ENCODE results near the gene FCAR. TPM values are rescaled to one million over a fixed set of nuclear protein-coding genes. Genes with fewer than 3 reads are reported as not detected.
"Not testable (repeated sequence)": the region's sequence is repeated elsewhere in the genome, so short reads cannot be mapped to it uniquely, and the experiment has no call there.

The FCAR gene
- not detected in 2 replicates for total RNA-seq

GRCh38 chr19:54873990-54874389 is at the start of gene FCAR:
Gene FCAR (plus strand): TSS chr19:54874235. CDS start chr19:54874290, 55 bp downstream.
- no peak for DNase-seq (ENCODE audit: low read depth in 2 of 2)

- DNase-seq (ENCODE audit: low read depth in 2 of 2) = not testable (repeated sequence)
Measured at GRCh38 chr19:54824416-54824815, 49.6 kb upstream of the FCAR start.

DNA sequence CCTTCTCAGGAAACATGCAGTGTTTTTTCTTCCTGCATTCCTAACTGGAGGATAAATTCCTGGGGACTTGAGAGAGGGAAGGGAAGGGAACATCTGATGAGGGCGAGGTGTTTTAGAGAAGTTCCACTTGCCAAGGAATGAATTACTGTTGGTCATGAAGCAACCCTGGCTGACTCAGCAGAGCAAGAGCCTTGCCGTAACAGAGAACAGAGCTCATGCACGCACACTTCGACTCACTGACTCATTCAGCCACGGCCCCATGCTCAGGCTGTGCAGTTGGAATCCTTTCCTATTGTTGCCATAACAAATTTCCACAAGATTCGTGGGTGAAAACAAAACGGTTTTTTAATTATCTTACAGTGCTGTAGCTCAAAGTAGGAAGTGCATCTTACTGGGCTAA is 48.7 kb upstream of the FCAR start:
- DNase-seq (ENCODE audit: low read depth in 2 of 2) = not testable (repeated sequence)

- not testable (repeated sequence) for DNase-seq (ENCODE audit: low read depth in 2 of 2)
Measured at GRCh38 chr19:54828064-54828463, 46.0 kb upstream of the FCAR start.

GRCh38 chr19:54832496-54832895 is 41.5 kb upstream of the FCAR start, which contains the start of gene KIR2DS4:
Gene KIR2DS4 (plus strand): TSS chr19:54832676.
- not testable (repeated sequence) for DNase-seq (ENCODE audit: low read depth in 2 of 2)

DNA sequence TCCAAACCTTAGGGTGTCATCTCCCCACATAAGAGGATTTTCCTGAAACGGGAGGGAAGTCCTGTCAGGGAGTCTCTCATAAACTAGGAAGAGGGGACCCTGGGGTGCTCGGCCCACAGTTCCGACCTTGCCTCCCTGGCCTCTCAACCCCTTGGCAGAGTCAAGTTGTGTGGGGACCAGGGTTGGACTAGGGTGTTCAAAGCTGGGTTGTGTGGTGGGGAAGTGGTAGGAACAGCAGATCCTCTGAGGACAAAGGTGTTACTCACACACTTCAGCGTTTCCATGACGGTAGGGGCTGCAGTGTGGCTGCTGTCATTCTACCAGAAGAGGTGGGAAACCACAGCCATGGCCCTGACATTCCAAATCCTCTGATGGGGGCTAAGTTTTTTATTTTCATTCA is 38.9 kb upstream of the FCAR start:
- DNase-seq (ENCODE audit: low read depth in 2 of 2) = not testable (repeated sequence)

DNA sequence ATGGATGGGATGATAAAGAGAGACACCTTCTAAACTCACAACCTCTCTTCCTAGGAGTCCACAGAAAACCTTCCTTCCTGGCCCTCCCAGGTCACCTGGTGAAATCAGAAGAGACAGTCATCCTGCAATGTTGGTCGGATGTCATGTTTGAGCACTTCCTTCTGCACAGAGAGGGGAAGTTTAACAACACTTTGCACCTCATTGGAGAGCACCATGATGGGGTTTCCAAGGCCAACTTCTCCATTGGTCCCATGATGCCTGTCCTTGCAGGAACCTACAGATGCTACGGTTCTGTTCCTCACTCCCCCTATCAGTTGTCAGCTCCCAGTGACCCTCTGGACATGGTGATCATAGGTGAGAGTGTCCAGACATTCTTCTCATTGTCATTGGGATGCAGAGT is 36.5 kb upstream of the FCAR start:
- DNase-seq (ENCODE audit: low read depth in 2 of 2) = not testable (repeated sequence)

GRCh38 chr19:54843171-54843570 is 30.9 kb upstream of the FCAR start:
- not testable (repeated sequence) for DNase-seq (ENCODE audit: low read depth in 2 of 2)

- not testable (repeated sequence) for DNase-seq (ENCODE audit: low read depth in 2 of 2)
Measured at GRCh38 chr19:54850061-54850640, 23.9 kb upstream of the FCAR start, which contains the start of gene KIR3DL2. Gene KIR3DL2 (plus strand): TSS chr19:54850443. CDS start chr19:54850476, 33 bp downstream.

DNA sequence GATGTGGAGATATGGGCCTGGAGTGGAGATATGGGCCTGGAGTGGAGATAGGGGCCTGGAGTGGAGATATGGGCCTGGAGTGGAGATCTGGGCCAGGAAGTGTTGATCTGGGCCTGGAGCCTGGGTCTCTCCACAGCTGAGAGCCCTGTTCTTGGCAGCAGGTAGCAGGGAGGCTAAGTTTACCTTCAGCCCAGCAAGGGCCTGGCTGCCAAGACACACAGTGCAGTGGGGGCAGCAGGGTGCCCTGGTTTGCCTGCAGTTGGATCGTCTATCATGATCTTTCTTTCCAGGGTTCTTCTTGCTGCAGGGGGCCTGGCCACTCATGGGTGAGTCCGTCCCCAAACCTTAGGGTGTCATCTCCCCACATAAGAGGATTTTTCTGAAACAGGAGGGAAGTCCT is 23.1 kb upstream of the FCAR start:
- no peak for DNase-seq (ENCODE audit: low read depth in 2 of 2)

DNA sequence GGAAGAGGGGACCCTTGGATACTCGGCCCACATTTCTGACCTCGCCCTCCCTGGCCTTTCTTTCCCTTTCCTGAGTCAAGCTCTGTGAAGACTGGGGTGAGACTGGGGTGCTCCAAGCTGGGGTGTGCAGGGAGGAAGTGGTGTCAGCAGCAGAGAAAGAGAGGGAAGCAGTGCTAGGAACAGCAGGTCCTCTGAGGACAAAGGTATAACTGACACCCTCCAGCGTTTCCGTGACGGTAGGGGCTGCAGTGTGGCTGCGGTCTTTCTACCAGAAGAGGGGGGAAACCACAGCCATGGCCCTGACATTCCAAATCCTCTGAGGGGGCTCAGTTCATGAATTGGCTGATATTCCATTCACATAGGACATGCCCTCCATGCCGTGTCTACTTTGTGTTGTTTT is 22.7 kb upstream of the FCAR start:
- DNase-seq (ENCODE audit: low read depth in 2 of 2) = no peak

GRCh38 chr19:54855241-54855640 is 18.8 kb upstream of the FCAR start:
- not testable (repeated sequence) for DNase-seq (ENCODE audit: low read depth in 2 of 2)

GRCh38 chr19:54858476-54858875 is 15.6 kb upstream of the FCAR start:
- not testable (repeated sequence) for DNase-seq (ENCODE audit: low read depth in 2 of 2)

GRCh38 chr19:54859421-54859820 is 14.6 kb upstream of the FCAR start:
- DNase-seq (ENCODE audit: low read depth in 2 of 2) = not testable (repeated sequence)

DNA sequence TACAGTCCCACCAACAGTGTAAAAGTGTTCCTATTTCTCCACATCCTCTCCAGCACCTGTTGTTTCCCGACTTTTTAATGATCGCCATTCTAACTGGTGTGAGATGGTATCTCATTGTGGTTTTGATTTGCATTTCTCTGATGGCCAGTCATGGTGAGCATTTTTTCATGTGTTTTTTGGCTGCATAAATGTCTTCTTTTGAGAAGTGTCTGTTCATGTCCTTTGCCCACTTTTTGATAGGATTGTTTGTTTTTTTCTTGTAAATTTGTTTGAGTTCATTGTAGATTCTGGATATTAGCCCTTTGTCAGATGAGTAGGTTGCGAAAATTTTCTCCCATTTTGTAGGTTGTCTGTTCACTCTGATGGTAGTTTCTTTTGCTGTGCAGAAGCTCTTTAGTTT is 10.6 kb upstream of the FCAR start:
- not testable (repeated sequence) for DNase-seq (ENCODE audit: low read depth in 2 of 2)

DNA sequence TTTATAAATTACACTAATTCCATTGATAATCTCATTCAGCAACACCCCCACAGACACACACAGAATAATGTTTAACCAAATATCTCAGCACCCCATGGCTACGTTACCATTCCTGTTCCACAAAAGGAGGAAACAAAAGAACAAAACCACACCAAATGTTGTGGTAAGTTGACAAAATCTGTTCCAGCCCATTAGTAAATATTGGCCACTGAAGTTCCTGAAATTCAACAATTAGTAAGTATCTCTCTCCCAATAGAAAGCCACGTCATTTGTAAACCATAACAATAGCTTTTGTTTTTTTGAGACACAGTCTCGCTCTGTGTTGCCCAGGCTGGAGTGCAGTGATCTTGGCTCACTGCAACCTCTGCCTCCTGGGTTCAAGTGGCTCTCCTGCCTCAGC is 2.3 kb upstream of the FCAR start:
- DNase-seq (ENCODE audit: low read depth in 2 of 2) = no peak

- no peak for DNase-seq (ENCODE audit: low read depth in 2 of 2)
Measured at GRCh38 chr19:54875506-54875905, 1.5 kb downstream of the FCAR start.

DNA sequence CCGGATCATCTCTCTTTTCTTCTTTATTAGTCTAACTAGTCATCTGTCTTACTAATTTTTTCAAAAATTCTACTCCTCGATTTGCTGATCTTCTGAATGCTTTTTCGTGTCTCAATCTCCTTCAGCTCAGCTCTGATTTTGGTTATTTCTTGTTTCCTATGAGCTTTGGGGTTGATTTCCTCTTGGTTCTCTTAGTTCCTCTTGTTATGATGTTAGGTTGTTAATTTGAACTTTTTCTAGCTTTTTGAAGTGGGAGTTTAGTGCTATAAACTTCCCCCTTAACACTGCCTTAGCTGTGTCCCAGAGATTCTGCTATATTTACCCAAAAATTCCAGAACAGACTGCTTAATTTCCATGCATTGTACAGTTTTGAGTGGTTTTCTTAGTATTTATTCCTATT is 3.4 kb downstream of the FCAR start:
- DNase-seq (ENCODE audit: low read depth in 2 of 2) = no peak

DNA sequence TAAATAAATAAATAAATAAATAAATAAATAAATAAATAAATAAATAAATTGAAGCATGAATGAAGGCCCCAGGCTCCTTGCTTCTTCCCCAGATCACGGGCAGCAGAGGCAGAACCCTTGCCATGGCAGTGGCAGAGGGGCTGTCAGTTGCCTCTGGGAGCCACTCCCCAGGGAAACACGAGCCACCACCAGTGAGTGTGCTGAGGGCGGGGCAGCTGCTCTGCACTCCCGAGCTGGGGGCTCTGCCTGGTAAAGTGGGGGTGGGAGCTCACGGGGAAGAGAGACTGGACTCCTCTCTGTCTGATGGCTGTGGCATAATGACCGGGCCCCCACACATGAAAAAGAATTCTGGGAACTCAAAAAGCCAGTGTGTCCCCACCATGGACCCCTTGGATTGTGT is 7.8 kb downstream of the FCAR start:
- no peak for DNase-seq (ENCODE audit: low read depth in 2 of 2)

DNA sequence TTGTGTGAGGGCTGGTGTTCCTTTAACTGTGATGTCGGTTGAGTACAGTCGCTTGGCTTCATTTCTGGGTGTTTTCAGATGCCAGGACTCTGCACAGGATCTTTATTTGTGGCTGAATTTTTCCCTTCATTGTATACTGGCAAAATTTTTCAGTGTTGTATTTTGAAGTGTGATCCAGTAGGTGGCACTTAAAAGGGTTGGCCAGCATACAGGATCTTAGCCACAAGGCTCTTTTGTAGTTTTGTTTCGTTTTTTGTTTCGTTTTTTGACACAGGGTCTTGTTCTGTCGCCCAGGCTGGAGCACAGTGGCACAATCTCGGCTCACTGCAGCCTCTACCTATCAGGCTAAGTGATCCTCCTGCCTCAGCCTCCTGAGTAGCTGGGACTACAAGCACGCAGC is 8.7 kb downstream of the FCAR start:
- DNase-seq (ENCODE audit: low read depth in 2 of 2) = no peak

DNA sequence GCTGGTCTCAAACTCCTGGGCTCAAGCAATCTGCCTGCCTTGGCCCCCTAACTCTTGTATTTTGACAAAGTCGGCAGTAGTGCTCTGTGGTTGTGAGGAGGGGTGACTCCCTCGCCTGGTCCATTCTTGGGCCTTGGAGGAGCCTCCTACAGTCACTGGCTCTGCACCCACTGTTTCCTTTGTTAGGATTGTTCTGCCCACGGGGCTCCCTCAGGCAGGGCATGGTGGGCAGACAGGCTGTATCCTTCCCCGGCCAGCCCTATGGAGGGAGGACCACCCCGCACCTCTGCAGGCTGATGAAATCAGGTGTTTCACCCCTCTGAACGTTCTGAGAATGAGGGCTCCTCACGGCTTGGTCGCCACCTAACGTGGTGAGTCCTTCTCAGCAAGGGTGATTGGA is 9.2 kb downstream of the FCAR start:
- no peak for DNase-seq (ENCODE audit: low read depth in 2 of 2)

DNA sequence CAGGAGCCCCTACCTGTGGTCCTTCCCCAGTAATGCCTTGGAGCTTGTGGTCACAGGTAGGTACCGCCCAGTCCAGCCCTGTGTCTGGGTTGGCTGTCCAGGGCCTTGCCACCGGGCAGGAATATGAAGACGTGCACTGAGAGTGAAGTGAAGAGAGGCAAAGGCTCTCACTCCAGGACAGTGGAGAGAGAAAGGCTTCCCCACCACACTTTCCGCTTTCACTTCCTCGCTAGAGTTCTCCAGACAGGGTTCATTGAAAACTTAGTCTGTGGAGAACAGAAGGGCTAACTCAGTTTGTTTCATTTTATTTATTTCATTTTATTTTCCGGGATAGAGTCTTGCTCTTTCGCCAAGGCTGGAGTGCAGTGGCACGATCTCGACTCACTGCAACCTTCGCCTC is 14.2 kb downstream of the FCAR start:
- DNase-seq (ENCODE audit: low read depth in 2 of 2) = no peak

DNA sequence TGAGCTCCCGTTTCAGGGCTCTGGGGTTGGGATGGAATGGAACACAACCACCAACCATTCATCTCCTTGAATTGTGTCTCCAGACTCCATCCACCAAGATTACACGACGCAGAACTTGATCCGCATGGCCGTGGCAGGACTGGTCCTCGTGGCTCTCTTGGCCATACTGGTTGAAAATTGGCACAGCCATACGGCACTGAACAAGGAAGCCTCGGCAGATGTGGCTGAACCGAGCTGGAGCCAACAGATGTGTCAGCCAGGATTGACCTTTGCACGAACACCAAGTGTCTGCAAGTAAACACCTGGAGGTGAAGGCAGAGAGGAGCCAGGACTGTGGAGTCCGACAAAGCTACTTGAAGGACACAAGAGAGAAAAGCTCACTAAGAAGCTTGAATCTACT is 15.5 kb downstream of the FCAR start:
- no peak for DNase-seq (ENCODE audit: low read depth in 2 of 2)

GRCh38 chr19:54893406-54893805 is 19.4 kb downstream of the FCAR start:
- no peak for DNase-seq (ENCODE audit: low read depth in 2 of 2)

Measured in dermis microvascular lymphatic vessel endothelial cell (primary cell).